AG04449 (cell line): ENCODE measurements around the gene PSMA7.

Experiments
- CTCF ChIA-PET: fragments of 350-600 bp; formaldehyde crosslinking; extraction: SDS; loops from one replicate; lab custom pipeline; 2021; ENCODE audit warnings: antibody characterized with exemption; lab: Yijun Ruan, JAX
- POLR2A ChIA-PET: fragments of 400-600, 350-600 bp; formaldehyde crosslinking; extraction: SDS; loops from one replicate; lab custom pipeline; 2020; ENCODE audit warnings: antibody characterized with exemption, inconsistent platforms; lab: Yijun Ruan, JAX
- DNase-seq: peaks from one replicate; pipeline ENCODE4 v3.0.0-alpha.2; 2010; ENCODE audit warnings: low read depth, low spot score
- H3K4me3 ChIP-seq: 2 replicates; pipeline ENCODE4 v1.5.1; 2011; ENCODE audit warnings: low read depth, mild to moderate bottlenecking, control low read depth, low read length
- TF ChIP-seq, protein P1 (sequence below): IDR thresholded peaks from one replicate; pipeline ENCODE4 v1.5.1; 2011; ENCODE audit warnings: mild to moderate bottlenecking, moderate library complexity, low read length, control low read depth, inconsistent platforms; ENCODE audit not compliant: insufficient read depth; ENCODE audit errors: missing control alignments

The PSMA7 gene

DNA sequence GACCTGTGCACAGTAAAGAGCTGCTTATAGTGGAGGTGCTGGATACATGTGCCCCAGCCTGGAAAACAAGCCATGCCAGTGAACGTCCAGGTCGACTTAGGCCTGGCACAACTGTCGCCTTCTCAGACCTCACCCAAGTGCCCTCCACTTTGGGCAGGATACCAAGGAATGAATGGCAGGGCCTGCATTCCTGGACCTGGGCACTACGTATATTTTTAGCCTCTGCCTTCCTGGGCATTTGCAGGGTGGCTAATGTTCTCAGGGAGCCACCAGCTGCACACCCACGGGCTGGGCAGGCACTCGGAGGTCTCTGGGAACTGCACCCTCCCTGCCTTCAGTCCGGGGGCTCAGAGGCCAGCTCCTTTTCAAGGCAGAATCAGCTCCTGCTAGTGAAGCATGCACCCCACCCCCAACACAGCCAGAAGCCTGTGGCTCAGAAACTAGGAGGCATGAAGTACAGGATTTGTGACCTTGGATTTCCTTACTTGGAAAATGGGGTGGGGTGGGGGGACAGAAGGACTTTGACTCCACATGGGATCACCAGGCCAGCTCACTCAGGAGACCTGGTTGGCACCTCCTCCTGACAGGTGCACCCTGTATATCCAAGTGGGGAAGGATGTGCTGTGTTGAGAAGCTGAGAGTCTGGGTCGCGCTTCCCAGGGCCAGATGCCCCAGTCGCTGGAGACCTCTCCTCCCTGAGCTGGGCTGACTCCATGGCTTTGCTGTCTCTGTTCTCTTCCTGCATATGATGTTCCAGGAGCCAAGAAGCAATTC lies 23.4 kb downstream of the PSMA7 start:
- no peak overlapping the region for H3K4me3 ChIP-seq
- ChIA-PET POLR2A (no interaction called here), CTCF (interaction anchor here (1.4 kb wide), 1 partner anchor 17 kb away, joined by 3 read pairs; no protein-coding TSS in a partner anchor)
- no peak for DNase-seq
- TF ChIP-seq, protein P1, sequence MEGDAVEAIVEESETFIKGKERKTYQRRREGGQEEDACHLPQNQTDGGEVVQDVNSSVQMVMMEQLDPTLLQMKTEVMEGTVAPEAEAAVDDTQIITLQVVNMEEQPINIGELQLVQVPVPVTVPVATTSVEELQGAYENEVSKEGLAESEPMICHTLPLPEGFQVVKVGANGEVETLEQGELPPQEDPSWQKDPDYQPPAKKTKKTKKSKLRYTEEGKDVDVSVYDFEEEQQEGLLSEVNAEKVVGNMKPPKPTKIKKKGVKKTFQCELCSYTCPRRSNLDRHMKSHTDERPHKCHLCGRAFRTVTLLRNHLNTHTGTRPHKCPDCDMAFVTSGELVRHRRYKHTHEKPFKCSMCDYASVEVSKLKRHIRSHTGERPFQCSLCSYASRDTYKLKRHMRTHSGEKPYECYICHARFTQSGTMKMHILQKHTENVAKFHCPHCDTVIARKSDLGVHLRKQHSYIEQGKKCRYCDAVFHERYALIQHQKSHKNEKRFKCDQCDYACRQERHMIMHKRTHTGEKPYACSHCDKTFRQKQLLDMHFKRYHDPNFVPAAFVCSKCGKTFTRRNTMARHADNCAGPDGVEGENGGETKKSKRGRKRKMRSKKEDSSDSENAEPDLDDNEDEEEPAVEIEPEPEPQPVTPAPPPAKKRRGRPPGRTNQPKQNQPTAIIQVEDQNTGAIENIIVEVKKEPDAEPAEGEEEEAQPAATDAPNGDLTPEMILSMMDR = no peak

DNA sequence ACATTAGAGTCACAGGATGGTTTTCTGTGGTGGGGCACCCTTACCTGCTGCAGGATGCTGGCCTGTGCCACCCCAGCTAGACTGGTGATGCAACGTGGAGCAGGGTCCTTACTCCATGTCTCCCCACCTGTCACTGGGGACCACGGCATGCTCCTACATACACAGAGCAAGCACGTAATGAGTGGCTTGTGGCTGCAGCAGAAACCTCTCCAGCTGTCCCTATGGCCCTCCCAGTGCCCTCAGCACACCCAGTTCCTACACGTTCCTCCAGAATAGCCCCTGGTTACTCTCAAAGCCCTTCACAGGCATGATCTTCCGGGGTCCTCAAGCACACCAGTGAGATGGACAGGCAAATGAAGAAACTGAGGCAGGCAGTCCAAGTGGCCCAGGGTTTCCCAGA lies 24.1 kb downstream of the PSMA7 start:
- H3K4me3 ChIP-seq = no peak overlapping the region
- ChIA-PET POLR2A (no interaction called here), CTCF (interaction anchor here (1.4 kb wide), 1 partner anchor 17 kb away, joined by 3 read pairs; no protein-coding TSS in a partner anchor)
- TF ChIP-seq, protein P1 = no peak
- DNase-seq = no peak

DNA sequence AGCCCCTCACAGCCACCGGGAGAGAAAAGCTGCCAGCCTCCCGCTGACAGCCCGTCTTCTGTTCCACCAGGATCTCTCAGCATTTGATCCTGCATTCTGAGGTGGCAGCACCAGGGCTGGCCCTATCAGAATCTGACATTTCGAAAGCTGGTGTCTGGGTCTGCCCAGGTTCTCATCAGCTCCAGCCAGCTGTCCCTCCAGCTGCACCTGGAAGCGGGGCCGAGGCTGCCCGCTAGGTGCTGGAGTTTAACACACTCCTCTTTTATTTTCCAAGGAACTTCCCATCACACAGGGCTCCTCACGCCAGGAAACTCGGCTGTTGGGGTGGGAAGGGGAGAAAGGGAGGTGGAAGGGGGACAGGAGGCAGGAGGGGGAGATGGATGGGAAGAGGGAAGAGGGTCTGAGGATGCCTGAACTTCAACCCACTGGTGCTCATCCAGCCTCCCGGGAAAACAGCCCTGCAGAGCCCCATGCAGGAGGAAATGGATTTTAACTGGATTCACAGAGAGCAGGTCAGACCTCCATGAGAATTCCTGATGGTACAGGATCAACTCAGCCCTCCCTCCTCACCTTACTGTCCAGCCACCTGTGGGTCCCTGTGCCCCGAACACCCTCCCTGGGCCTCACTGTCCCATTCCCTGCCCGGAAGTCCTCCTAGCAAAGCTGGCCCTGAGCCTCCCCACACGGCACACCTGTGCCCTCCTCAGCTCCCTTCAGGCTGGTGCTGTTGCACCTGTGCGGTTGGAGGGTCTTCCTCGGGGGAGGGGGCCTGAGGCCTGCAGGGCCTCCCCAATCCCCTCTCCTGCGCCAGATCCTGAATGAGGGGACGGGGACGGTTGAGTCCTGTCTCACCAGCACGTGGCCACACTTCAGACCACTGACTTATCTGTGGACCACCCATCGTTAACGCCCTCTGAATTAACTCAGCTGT lies 24.8 kb downstream of the PSMA7 start:
- DNase-seq = no peak
- CTCF ChIA-PET = interaction anchor here (1.4 kb wide), 1 partner anchor 18 kb away, joined by 3 read pairs; no protein-coding TSS in a partner anchor
- POLR2A ChIA-PET = no interaction called here
- TF ChIP-seq, protein P1 = no peak
- no peak overlapping the region for H3K4me3 ChIP-seq

DNA sequence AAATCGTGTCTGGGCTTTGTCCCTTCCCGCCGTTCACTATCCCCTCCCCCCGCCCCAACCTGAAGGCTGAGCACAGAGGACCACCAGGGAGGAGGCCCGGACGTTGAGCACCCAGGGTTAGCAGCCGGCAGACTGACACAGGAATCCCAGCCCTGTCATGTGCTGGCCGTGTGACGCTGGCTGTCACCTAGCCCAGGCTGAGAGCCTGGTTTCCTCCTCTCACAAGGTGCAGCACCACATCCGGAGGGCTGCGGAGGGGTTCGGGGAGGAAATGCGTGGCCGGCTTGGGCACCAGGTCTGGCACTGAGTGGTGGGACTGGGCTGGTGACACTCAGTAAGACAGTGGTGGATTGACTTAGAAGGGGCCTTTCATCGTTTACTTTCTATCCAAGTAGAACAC lies 25.5 kb downstream of the PSMA7 start:
- TF ChIP-seq, protein P1 = no peak
- H3K4me3 ChIP-seq = no peak overlapping the region
- DNase-seq = no peak
- ChIA-PET POLR2A (no interaction called here), CTCF (no interaction called here)

DNA sequence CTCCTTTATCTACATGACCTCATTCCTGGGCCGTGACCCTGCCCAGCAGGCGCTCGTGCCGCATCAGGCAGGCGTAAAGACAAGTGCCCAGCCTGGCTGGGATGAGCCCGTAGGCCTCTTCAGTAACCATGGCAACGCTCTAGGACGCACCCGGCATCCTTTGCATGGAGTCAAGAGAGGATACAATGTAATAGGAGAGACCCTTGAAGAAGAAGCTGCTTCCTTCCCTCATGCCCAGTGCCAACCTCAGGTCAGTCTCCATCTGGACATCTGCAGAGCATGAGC lies 25.9 kb downstream of the PSMA7 start:
- ChIA-PET CTCF (no interaction called here), POLR2A (no interaction called here)
- TF ChIP-seq, protein P1 = no peak
- no peak overlapping the region for H3K4me3 ChIP-seq
- no peak for DNase-seq
